Kidney capillary endothelial cell (primary cell): ENCODE results near the gene BIRC7.

ENCODE experiments used
- DNase-seq: peaks from one replicate; pipeline ENCODE4 v3.0.0-alpha.2; 2018; ENCODE audit warnings: low spot score

The BIRC7 gene

GRCh38 chr20:63225082-63225454, 10.6 kb upstream of the BIRC7 start:
- no peak for DNase-seq

GRCh38 chr20:63226042-63226943, 9.4 kb upstream of the BIRC7 start:
- no peak for DNase-seq

- DNase-seq: no peak
Measured at GRCh38 chr20:63227260-63227659, 8.4 kb upstream of the BIRC7 start.

GRCh38 chr20:63228806-63229205, 6.9 kb upstream of the BIRC7 start:
- DNase-seq: no peak

GRCh38 chr20:63230800-63231268, 4.9 kb upstream of the BIRC7 start:
- DNase-seq: peak; percentile 45

GRCh38 chr20:63232235-63233060, 3.3 kb upstream of the BIRC7 start:
- peak; percentile 68 for DNase-seq

GRCh38 chr20:63233061-63233344, 2.7 kb upstream of the BIRC7 start:
- DNase-seq: no peak

- no peak for DNase-seq
Measured at GRCh38 chr20:63233924-63234323, 1.8 kb upstream of the BIRC7 start.

- no peak for DNase-seq
Measured at GRCh38 chr20:63234693-63235398, 859 bp upstream of the BIRC7 start.

- DNase-seq: no peak
Measured at GRCh38 chr20:63236116-63236837, 572 bp downstream of the BIRC7 start.

GRCh38 chr20:63238031-63238430, 2.3 kb downstream of the BIRC7 start:
- no peak for DNase-seq

GRCh38 chr20:63238514-63239125, 2.9 kb downstream of the BIRC7 start:
- no peak for DNase-seq

GRCh38 chr20:63239431-63239830, 3.7 kb downstream of the BIRC7 start:
- no peak for DNase-seq

- DNase-seq: no peak
Measured at GRCh38 chr20:63240004-63240403, 4.3 kb downstream of the BIRC7 start.

GRCh38 chr20:63241272-63241671, 5.6 kb downstream of the BIRC7 start:
- no peak for DNase-seq

GRCh38 chr20:63242736-63243135, 7.0 kb downstream of the BIRC7 start:
- DNase-seq: no peak

GRCh38 chr20:63243604-63244247, 8.0 kb downstream of the BIRC7 start:
- DNase-seq: no peak

- no peak for DNase-seq
Measured at GRCh38 chr20:63244468-63244867, 8.8 kb downstream of the BIRC7 start.

GRCh38 chr20:63246490-63247288, 11.0 kb downstream of the BIRC7 start:
- DNase-seq: no peak

- DNase-seq: no peak
Measured at GRCh38 chr20:63247671-63248228, 12.0 kb downstream of the BIRC7 start.
